ENCODE results near the gene ADGRA3. TPM values are rescaled to one million over a fixed set of nuclear protein-coding genes. Genes with fewer than 3 reads are reported as not detected.
A peak's percentile ranks its signal among the peaks of the same experiment; 100 is the strongest.

The ADGRA3 gene
- total RNA-seq, 3 donors from 2014 or later, result 34.6 to 74.8 (median 45.9) TPM

GRCh38 chr4:22500128-22500611 lies 15.7 kb downstream of the ADGRA3 start:
- H3K4me3 ChIP-seq, result no peak overlapping the region
- H3K4me1 ChIP-seq, result peaks cover 0 to 10% of the 10 kb centered on the region in 2 donors
- H3K9me3 ChIP-seq, result no peaks in the 10 kb centered on the region
- TF ChIP-seq POLR2AphosphoS5 (IDR thresholded peaks at IDR 0.05), result no peak
- no peak for TF ChIP-seq CTCF (IDR thresholded peaks at IDR 0.05)
- no peak for TF ChIP-seq POLR2A (IDR thresholded peaks at IDR 0.05)
- H3K27ac ChIP-seq, result peak overlapping the region in 1 of 2 donors; percentile 85
- DNase-seq (ENCODE audit: low spot score in 2 of 2), result peak in 1 of 2 donors; percentile 58
- no peaks in the 10 kb centered on the region for H3K27me3 ChIP-seq
- no peaks in the 10 kb centered on the region for H3K36me3 ChIP-seq
- intact Hi-C loops (cut with DNase I; ENCODE audit: low total_unique reads), result loop anchor here (5.0 kb wide), 1 partner anchor 848 kb away; no protein-coding TSS in a partner anchor

GRCh38 chr4:22498866-22499265 lies 17.0 kb downstream of the ADGRA3 start:
- Histone ChIP-seq H3K9me3 (no peaks in the 10 kb centered on the region), H3K27me3 (no peaks in the 10 kb centered on the region), H3K27ac (peak overlapping the region in 1 of 2 donors; percentile 52), H3K4me3 (no peak overlapping the region), H3K4me1 (peaks cover 0 to 10% of the 10 kb centered on the region in 2 donors), H3K36me3 (no peaks in the 10 kb centered on the region)
- intact Hi-C loops (cut with DNase I; ENCODE audit: low total_unique reads), result no loop called here
- TF ChIP-seq CTCF (IDR thresholded peaks at IDR 0.05) (no peak), POLR2A (IDR thresholded peaks at IDR 0.05) (no peak), POLR2AphosphoS5 (IDR thresholded peaks at IDR 0.05) (no peak)
- no peak for DNase-seq (ENCODE audit: low spot score in 2 of 2)

GRCh38 chr4:22496165-22496813 lies 19.6 kb downstream of the ADGRA3 start:
- DNase-seq (ENCODE audit: low spot score in 2 of 2), result no peak
- H3K4me1 ChIP-seq, result peaks cover 0 to 8% of the 10 kb centered on the region in 2 donors
- TF ChIP-seq POLR2AphosphoS5 (IDR thresholded peaks at IDR 0.05) (no peak), CTCF (IDR thresholded peaks at IDR 0.05) (no peak), POLR2A (IDR thresholded peaks at IDR 0.05) (no peak)
- H3K36me3 ChIP-seq, result no peaks in the 10 kb centered on the region
- H3K9me3 ChIP-seq, result no peaks in the 10 kb centered on the region
- intact Hi-C loops (cut with DNase I; ENCODE audit: low total_unique reads), result no loop called here
- H3K4me3 ChIP-seq, result no peak overlapping the region
- H3K27ac ChIP-seq, result peak overlapping the region in 1 of 2 donors; percentile 25
- H3K27me3 ChIP-seq, result no peaks in the 10 kb centered on the region

- intact Hi-C loops (cut with DNase I; ENCODE audit: low total_unique reads), result no loop called here
- H3K27me3 ChIP-seq, result no peaks in the 10 kb centered on the region
- H3K36me3 ChIP-seq, result no peaks in the 10 kb centered on the region
- no peaks in the 10 kb centered on the region for H3K9me3 ChIP-seq
- no peak for DNase-seq (ENCODE audit: low spot score in 2 of 2)
- TF ChIP-seq POLR2A (IDR thresholded peaks at IDR 0.05), result no peak
- no peak for TF ChIP-seq POLR2AphosphoS5 (IDR thresholded peaks at IDR 0.05)
- no peak for TF ChIP-seq CTCF (IDR thresholded peaks at IDR 0.05)
- H3K27ac ChIP-seq, result no peak overlapping the region
- no peak overlapping the region for H3K4me3 ChIP-seq
- H3K4me1 ChIP-seq, result no peaks in the 10 kb centered on the region
Observed at GRCh38 chr4:22493523-22493922, 22.3 kb downstream of the ADGRA3 start.

- H3K27ac ChIP-seq, result no peak overlapping the region
Observed at GRCh38 chr4:22492987-22493386, 22.9 kb downstream of the ADGRA3 start.

More at GRCh38 chr4:22492987-22493386, 22.9 kb downstream of the ADGRA3 start:
- DNase-seq (ENCODE audit: low spot score in 2 of 2), result no peak
- H3K4me1 ChIP-seq, result no peaks in the 10 kb centered on the region
- no peak overlapping the region for H3K4me3 ChIP-seq
- H3K36me3 ChIP-seq, result no peaks in the 10 kb centered on the region
- TF ChIP-seq CTCF (IDR thresholded peaks at IDR 0.05) (no peak), POLR2A (IDR thresholded peaks at IDR 0.05) (no peak), POLR2AphosphoS5 (IDR thresholded peaks at IDR 0.05) (no peak)
- H3K27me3 ChIP-seq, result no peaks in the 10 kb centered on the region
- no peaks in the 10 kb centered on the region for H3K9me3 ChIP-seq
- intact Hi-C loops (cut with DNase I; ENCODE audit: low total_unique reads), result no loop called here
